CD4-positive, alpha-beta T cell (primary cell): ENCODE results near the gene RNF223. TPM values are rescaled to one million over a fixed set of nuclear protein-coding genes. Genes with fewer than 3 reads are reported as not detected.

Experiments used
- ATAC-seq: fragments of 200-7000 bp; cut with Tn5 transposase; one replicate; pipeline ENCODE4 v1.10.0; 2022; ENCODE audit warnings: mild to moderate bottlenecking; ENCODE audit not compliant: poor library complexity
- CTCF ChIA-PET: fragments of 350-600 bp; sonication (Branson Sonifier 250); formaldehyde crosslinking; loops from one replicate; lab custom pipeline; 2021; ENCODE audit warnings: antibody characterized with exemption, inconsistent platforms; lab: Charles Lee
- POLR2A ChIA-PET: fragments of 350-600 bp; sonication (Branson Sonifier 250); formaldehyde crosslinking; loops from one replicate; lab custom pipeline; 2021; ENCODE audit warnings: antibody characterized with exemption, inconsistent platforms; lab: Charles Lee
- DNase-seq, 14 experiments: peaks; one replicate each; pipeline ENCODE4 v3.0.0-alpha.2; 2013 to 2020; ENCODE audit warnings: mixed read lengths in 2 of 14
- H3K27ac ChIP-seq, 2 donors: one replicate each; pipeline versions ENCODE4 v1.5.1 to v1.7.0; 2013; ENCODE audit warnings: low read length in 2 of 2, low read depth in 1 of 2, mild to moderate bottlenecking in 1 of 2
- H3K27me3 ChIP-seq, 2 experiments: 1 replicate in 1 of 2; 2 replicates in 1 of 2; pipeline versions ENCODE4 v1.6.1 to v1.7.0; 2013; ENCODE audit warnings: low read length in 2 of 2, control low read depth in 1 of 2, mild to moderate bottlenecking in 1 of 2, moderate library complexity in 1 of 2; ENCODE audit not compliant: insufficient read depth in 2 of 2, control insufficient read depth in 1 of 2
- H3K36me3 ChIP-seq: one replicate; pipeline ENCODE4 v1.6.1; 2013; ENCODE audit warnings: low read length, control low read depth; ENCODE audit not compliant: insufficient read depth
- H3K4me1 ChIP-seq: one replicate; pipeline ENCODE4 v1.6.1; 2013; ENCODE audit warnings: low read length, control low read depth; ENCODE audit not compliant: insufficient read depth
- H3K4me3 ChIP-seq: one replicate; pipeline ENCODE4 v1.5.1; 2013; ENCODE audit warnings: mild to moderate bottlenecking, low read length, moderate library complexity
- H3K9me3 ChIP-seq, 2 experiments: 1 replicate in 1 of 2; 2 replicates in 1 of 2; pipeline versions ENCODE4 v1.6.1 to v1.7.0; 2013; ENCODE audit warnings: low read length in 2 of 2, mild to moderate bottlenecking in 2 of 2, control low read depth in 1 of 2, moderate library complexity in 1 of 2; ENCODE audit not compliant: control insufficient read depth in 1 of 2, insufficient read depth in 1 of 2
- H3K27ac Mint-ChIP-seq: one replicate; pipeline ENCODE4 v1.8.0; 2020; ENCODE audit warnings: mixed read lengths
- H3K27me3 Mint-ChIP-seq: one replicate; pipeline ENCODE4 v1.8.0; 2021; ENCODE audit warnings: mixed read lengths
- H3K36me3 Mint-ChIP-seq: one replicate; pipeline ENCODE4 v1.8.0; 2021; ENCODE audit warnings: low read depth, mixed read lengths
- H3K4me1 Mint-ChIP-seq: one replicate; pipeline ENCODE4 v1.8.0; 2021; ENCODE audit warnings: low read depth, mixed read lengths
- H3K4me3 Mint-ChIP-seq: one replicate; pipeline ENCODE4 v1.8.0; 2020; ENCODE audit warnings: mild to moderate bottlenecking, mixed read lengths
- H3K9me3 Mint-ChIP-seq: one replicate; pipeline ENCODE4 v1.8.0; 2020; ENCODE audit warnings: mixed read lengths
- CTCF ChIP-seq: fragments of 200-600 bp; IDR thresholded peaks from one replicate; pipeline ENCODE4 v1.8.0; 2022; ENCODE audit warnings: antibody characterized with exemption, mild to moderate bottlenecking
- intact Hi-C, 2 experiments: fragments of 100-400 bp; cut with DNase I in 1 of 2; cut with micrococcal nuclease in 1 of 2; formaldehyde crosslinking; loops; one replicate each; pipeline versions ENCODE4 v1.15.1 to v1.9.0; 2023 to 2025; cut with DNase I, micrococcal nuclease
- total RNA-seq, 174 experiments: library from RNA in 2 of 174; stranded (reverse) in 2 of 174; gene quantifications; one replicate each; pipeline ENCODE4 v1.2.3 and lab custom pipeline; 2021 to 2026

RNF223 gene
- total RNA-seq, 2 experiments from 2014 or later = not detected

GRCh38 chr1:1039145-1039910 lies 34.8 kb downstream of the RNF223 start:
- H3K27me3 ChIP-seq = peaks cover 22 to 30% of the 10 kb centered on the region in 2 experiments
- peaks cover 0 to 50% of the 10 kb centered on the region in 2 experiments for H3K9me3 ChIP-seq
- H3K4me3 ChIP-seq = no peak overlapping the region
- no peak overlapping the region for H3K27ac Mint-ChIP-seq
- TF ChIP-seq CTCF = no peak
- no peaks in the 10 kb centered on the region for H3K36me3 ChIP-seq
- DNase-seq (peak in 2 of 14 experiments; percentile 11 to 54), ATAC-seq (no peak)
- no peak overlapping the region for H3K27ac ChIP-seq
- intact Hi-C loops = loop anchor here in 1 of 2 experiments (5.0 to 10.0 kb wide), 2 partner anchors 73 to 265 kb away; partner anchors contain the start of genes ACAP3 and PUSL1
- CTCF ChIA-PET = interaction anchor here (0.7 kb wide), 1 partner anchor 20 kb away, joined by 3 read pairs; no protein-coding TSS in a partner anchor
- POLR2A ChIA-PET = interaction anchor here (0.9 to 2.1 kb wide), 3 partner anchors 20 to 336 kb away, joined by 3 to 12 read pairs (median 7); partner anchors contain the start of gene ISG15
- no peaks in the 10 kb centered on the region for H3K36me3 Mint-ChIP-seq
- H3K4me3 Mint-ChIP-seq = peak overlapping the region; percentile 77
- peaks cover 21% of the 10 kb centered on the region for H3K4me1 ChIP-seq
- peaks cover 16% of the 10 kb centered on the region for H3K4me1 Mint-ChIP-seq
- H3K9me3 Mint-ChIP-seq = no peaks in the 10 kb centered on the region
- peaks cover 40% of the 10 kb centered on the region for H3K27me3 Mint-ChIP-seq

GRCh38 chr1:1038694-1039093 lies 35.4 kb downstream of the RNF223 start:
- intact Hi-C loops = loop anchor here in 1 of 2 experiments (5.0 to 10.0 kb wide), 2 partner anchors 74 to 266 kb away; partner anchors contain the start of genes ACAP3 and PUSL1
- H3K9me3 ChIP-seq = peaks cover 0 to 44% of the 10 kb centered on the region in 2 experiments
- Mint-ChIP-seq H3K36me3 (no peaks in the 10 kb centered on the region), H3K27ac (no peak overlapping the region), H3K9me3 (no peaks in the 10 kb centered on the region), H3K4me1 (peaks cover 16% of the 10 kb centered on the region), H3K4me3 (peak overlapping the region; percentile 77), H3K27me3 (peaks cover 40% of the 10 kb centered on the region)
- H3K4me1 ChIP-seq = peaks cover 28% of the 10 kb centered on the region
- H3K27me3 ChIP-seq = peaks cover 25 to 36% of the 10 kb centered on the region in 2 experiments
- H3K27ac ChIP-seq = no peak overlapping the region
- DNase-seq (peak in 1 of 14 experiments; percentile 57), ATAC-seq (no peak)
- ChIA-PET CTCF (no interaction called here), POLR2A (no interaction called here)
- TF ChIP-seq CTCF = no peak
- H3K36me3 ChIP-seq = no peaks in the 10 kb centered on the region
- H3K4me3 ChIP-seq = no peak overlapping the region

GRCh38 chr1:1037366-1038327 lies 36.5 kb downstream of the RNF223 start:
- H3K9me3 Mint-ChIP-seq = no peaks in the 10 kb centered on the region
- Histone ChIP-seq H3K4me1 (peaks cover 34% of the 10 kb centered on the region), H3K9me3 (peaks cover 0 to 37% of the 10 kb centered on the region in 2 experiments), H3K4me3 (no peak overlapping the region), H3K27ac (no peak overlapping the region), H3K27me3 (peaks cover 29 to 37% of the 10 kb centered on the region in 2 experiments), H3K36me3 (no peaks in the 10 kb centered on the region)
- H3K36me3 Mint-ChIP-seq = no peaks in the 10 kb centered on the region
- peak overlapping the region; percentile 34 for H3K4me3 Mint-ChIP-seq
- peaks cover 16% of the 10 kb centered on the region for H3K4me1 Mint-ChIP-seq
- DNase-seq = no peak
- intact Hi-C loops = loop anchor here in 1 of 2 experiments (5.0 to 10.0 kb wide), 2 partner anchors 75 to 267 kb away; partner anchors contain the start of genes ACAP3 and PUSL1
- ChIA-PET POLR2A (no interaction called here), CTCF (no interaction called here)
- ATAC-seq = no peak
- no peak overlapping the region for H3K27ac Mint-ChIP-seq
- TF ChIP-seq CTCF = no peak
- peaks cover 40% of the 10 kb centered on the region for H3K27me3 Mint-ChIP-seq
